Neural cell (in vitro differentiated cells): Measurements from ENCODE around the gene FAM168A.

ENCODE experiments used
- CTCF ChIP-seq: fragments of 450-650 bp; IDR thresholded peaks from 2 replicates; pipeline ENCODE4 v1.5.1; 2014; ENCODE audit warnings: antibody characterized with exemption, mild to moderate bottlenecking, moderate library complexity; ENCODE audit not compliant: poor library complexity, severe bottlenecking
- EP300 ChIP-seq: fragments of 450-650 bp; conservative IDR thresholded peaks from 2 replicates; pipeline ENCODE4 v1.6.1; 2014; ENCODE audit warnings: antibody characterized with exemption, mild to moderate bottlenecking, moderate library complexity; ENCODE audit not compliant: poor library complexity, severe bottlenecking
- EZH2 ChIP-seq: fragments of 200-600, 300-800 bp; shearing (Covaris generic), sonication (generic); IDR thresholded peaks from 2 replicates; pipeline ENCODE4 v1.6.1; 2014; ENCODE audit warnings: antibody characterized with exemption, low read length, borderline replicate concordance, mild to moderate bottlenecking; ENCODE audit not compliant: insufficient read depth, poor library complexity, severe bottlenecking
- POLR2AphosphoS5 ChIP-seq: IDR thresholded peaks from 2 replicates; pipeline ENCODE4 v1.6.1; 2012
- REST ChIP-seq: IDR thresholded peaks from 2 replicates; pipeline ENCODE4 v1.6.1; 2012; ENCODE audit warnings: borderline replicate concordance
- SMC3 ChIP-seq: fragments of 450-650 bp; conservative IDR thresholded peaks from 2 replicates; pipeline ENCODE4 v1.6.1; 2014; ENCODE audit warnings: antibody characterized with exemption, mild to moderate bottlenecking, moderate library complexity; ENCODE audit not compliant: poor library complexity
- TAF1 ChIP-seq: IDR thresholded peaks from 2 replicates; pipeline ENCODE4 v1.6.1; 2012; ENCODE audit warnings: low read depth

GRCh38 chr11:73495731-73496130 lies 102.2 kb downstream of the FAM168A start:
- TF ChIP-seq CTCF (no peak), TAF1 (no peak), POLR2AphosphoS5 (no peak), SMC3 (no peak), EZH2 (no peak), EP300 (no peak), REST (no peak)
